Cardiac septum (tissue), 1 donor: ENCODE results near the gene TM9SF4. TPM values are rescaled to one million over a fixed set of nuclear protein-coding genes. Genes with fewer than 3 reads are reported as not detected.

Source experiments
- DNase-seq: peaks from one replicate; pipeline ENCODE4 v3.0.0-alpha.2; 2020; ENCODE audit warnings: low spot score
- intact Hi-C: fragments of 100-400 bp; cut with DNase I; formaldehyde crosslinking; loops from one replicate; pipeline ENCODE4 v1.14.0; 2022
- long read RNA-seq: library from polyadenylated mRNA; unstranded; transcript quantifications from one replicate; pipeline ENCODE4 v2.0.0, GENCODE V29; 2021
- total RNA-seq: library from RNA; stranded (reverse); fragmentation: NEBNext Ultra II Directional; extraction: Animal tissue kit (Norgen Biotek cat#: 25700); gene quantifications from one replicate; pipeline ENCODE4 v1.2.1, GENCODE V29; 2021
- donor health status: DM: no; HTN: no; CAD: no.

The TM9SF4 gene, protein sequence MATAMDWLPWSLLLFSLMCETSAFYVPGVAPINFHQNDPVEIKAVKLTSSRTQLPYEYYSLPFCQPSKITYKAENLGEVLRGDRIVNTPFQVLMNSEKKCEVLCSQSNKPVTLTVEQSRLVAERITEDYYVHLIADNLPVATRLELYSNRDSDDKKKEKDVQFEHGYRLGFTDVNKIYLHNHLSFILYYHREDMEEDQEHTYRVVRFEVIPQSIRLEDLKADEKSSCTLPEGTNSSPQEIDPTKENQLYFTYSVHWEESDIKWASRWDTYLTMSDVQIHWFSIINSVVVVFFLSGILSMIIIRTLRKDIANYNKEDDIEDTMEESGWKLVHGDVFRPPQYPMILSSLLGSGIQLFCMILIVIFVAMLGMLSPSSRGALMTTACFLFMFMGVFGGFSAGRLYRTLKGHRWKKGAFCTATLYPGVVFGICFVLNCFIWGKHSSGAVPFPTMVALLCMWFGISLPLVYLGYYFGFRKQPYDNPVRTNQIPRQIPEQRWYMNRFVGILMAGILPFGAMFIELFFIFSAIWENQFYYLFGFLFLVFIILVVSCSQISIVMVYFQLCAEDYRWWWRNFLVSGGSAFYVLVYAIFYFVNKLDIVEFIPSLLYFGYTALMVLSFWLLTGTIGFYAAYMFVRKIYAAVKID
- 31.6 TPM for total RNA-seq
- long read RNA-seq, transcript TM9SF4-202 (18 exons, 3,978 nt): major isoform, 21 of 59 reads
- long read RNA-seq, partial matches to known transcripts: 15 of 59 reads
- long read RNA-seq, other reads (novel, unspliced or antisense): 23 of 59 reads

DNA sequence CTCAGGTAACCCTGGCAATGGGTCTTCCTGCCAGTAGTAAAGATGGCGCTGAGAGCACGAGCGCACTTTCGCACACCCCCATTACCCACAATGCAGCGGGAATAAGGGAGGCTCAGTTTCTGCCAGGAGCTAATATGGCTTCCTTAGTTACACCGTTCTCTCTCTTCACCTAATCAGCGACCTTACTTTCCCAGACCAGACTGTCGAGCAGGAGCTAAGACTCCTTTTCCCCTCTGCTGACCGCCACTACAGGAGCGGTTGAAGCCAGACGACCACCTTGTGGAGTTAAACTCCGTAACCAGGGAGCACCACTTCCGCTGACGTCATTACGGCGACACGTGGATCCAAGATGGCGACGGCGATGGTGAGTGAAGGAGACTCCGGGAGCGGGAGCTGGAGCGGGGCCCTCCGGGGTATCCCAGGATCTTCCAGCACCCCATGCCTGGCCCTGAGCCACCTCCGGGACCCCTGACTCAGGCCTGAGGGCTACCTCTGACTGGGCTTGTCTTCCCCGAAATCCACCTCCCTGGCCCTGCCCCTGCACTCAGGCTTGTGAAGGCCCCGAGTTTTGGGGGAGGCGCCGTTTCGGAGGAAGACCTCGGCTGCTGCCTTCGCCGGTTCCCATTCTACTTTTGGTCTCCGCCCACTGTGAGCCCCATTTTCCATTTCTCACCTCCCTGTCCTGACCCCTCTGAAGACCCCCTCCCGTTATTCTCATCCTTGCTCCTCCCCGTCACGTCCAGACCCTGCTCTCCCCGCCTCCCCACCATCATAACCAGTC, at the start of gene TM9SF4:
TM9SF4 (plus strand) TSS at position 323 of the 781 bp plus-strand sequence; CDS start at position 350, 27 bp downstream.
- DNase-seq: peak; percentile 93
- intact Hi-C loops: loop anchor here (2.0 kb wide), 2 partner anchors 99 to 249 kb away; partner anchors contain the start of gene ASXL1

- DNase-seq: peak; percentile 92
- intact Hi-C loops: no loop called here
Measured at GRCh38 chr20:32062776-32063170, 46.7 kb upstream of the TM9SF4 start.

GRCh38 chr20:32063695-32064094, 45.8 kb upstream of the TM9SF4 start:
- intact Hi-C loops: no loop called here
- no peak for DNase-seq

- no peak for DNase-seq
- intact Hi-C loops: no loop called here
Measured at GRCh38 chr20:32064667-32065066, 44.8 kb upstream of the TM9SF4 start.

- DNase-seq: no peak
- intact Hi-C loops: no loop called here
Measured at GRCh38 chr20:32067234-32067821, 42.2 kb upstream of the TM9SF4 start.

- no peak for DNase-seq
- intact Hi-C loops: no loop called here
Measured at GRCh38 chr20:32068174-32068573, 41.3 kb upstream of the TM9SF4 start.

DNA sequence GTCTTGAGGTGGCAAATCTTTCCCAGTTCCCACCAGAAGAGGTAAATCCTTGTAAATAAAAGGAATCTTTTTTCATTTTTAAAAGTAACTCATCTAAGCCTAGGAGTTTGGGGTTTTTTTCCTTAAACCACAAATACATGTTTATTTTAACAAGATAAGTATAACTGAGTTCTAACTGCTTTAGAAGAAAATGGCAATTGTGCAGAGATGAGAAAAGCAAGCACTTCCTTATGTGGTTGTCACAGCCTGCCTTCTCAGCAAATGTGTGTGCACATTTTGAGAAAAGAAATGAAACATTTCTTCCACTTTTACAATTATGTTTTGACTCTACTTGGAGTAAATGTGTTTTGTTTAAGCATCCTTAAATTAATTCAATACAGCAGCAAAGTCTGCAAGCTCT, 39.8 kb upstream of the TM9SF4 start:
- no peak for DNase-seq
- intact Hi-C loops: no loop called here

DNA sequence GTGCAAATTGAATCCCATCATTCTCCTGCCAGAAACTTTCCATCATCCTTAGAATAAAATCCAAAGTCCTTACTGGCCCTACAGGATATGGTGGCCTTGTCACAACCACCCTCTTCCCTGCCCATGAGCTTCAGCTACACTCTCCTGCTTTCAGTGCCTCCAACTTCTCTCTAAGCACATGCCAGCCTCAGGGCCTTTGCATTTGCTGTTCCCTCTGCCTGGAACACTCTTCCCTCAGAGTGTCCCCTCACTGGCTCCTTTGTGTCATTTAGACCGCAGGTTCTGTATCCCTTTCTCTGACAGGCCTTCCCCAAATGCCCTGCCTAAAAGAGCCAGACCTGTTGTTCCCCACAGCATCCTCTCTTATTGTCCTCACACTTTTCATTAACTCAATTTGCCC, 39.2 kb upstream of the TM9SF4 start:
- no peak for DNase-seq
- intact Hi-C loops: no loop called here

GRCh38 chr20:32070690-32071213, 38.8 kb upstream of the TM9SF4 start:
- no peak for DNase-seq

DNA sequence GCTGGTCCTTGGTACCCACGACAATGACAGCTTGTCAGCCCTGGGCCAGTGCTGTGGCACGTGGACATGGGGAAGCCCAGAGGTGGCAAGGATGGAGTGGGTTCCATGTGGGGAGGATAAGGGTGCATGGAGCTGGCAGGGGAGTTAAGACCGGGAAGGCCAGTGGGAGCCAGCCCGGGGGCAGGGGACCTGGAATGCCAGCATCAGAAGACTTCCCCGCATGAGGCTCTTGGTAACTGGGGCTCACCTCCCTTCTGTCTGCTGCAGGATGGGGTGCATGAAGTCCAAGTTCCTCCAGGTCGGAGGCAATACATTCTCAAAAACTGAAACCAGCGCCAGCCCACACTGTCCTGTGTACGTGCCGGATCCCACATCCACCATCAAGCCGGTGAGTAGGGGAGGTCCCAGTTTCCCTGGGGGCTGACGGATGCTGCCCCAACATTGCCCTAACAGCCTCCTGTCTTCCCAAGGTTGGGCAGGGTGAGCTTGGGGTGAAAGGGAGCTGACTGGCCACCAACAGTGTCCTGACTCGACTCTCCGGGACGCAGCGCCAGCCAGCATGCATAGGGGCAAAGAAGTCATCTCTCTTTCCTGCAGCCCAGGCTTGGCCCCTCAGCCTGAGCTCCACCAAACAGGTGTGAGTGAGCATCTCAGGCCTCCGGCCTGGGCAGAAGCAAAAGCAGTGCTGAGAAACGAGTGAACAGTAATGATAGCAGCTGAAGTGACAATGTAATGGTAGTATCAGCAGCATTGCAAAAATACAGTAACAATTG, 37.9 kb upstream of the TM9SF4 start:
- intact Hi-C loops: no loop called here
- no peak for DNase-seq

More at GRCh38 chr20:32070690-32071213, 38.8 kb upstream of the TM9SF4 start:
- intact Hi-C loops: no loop called here

DNA sequence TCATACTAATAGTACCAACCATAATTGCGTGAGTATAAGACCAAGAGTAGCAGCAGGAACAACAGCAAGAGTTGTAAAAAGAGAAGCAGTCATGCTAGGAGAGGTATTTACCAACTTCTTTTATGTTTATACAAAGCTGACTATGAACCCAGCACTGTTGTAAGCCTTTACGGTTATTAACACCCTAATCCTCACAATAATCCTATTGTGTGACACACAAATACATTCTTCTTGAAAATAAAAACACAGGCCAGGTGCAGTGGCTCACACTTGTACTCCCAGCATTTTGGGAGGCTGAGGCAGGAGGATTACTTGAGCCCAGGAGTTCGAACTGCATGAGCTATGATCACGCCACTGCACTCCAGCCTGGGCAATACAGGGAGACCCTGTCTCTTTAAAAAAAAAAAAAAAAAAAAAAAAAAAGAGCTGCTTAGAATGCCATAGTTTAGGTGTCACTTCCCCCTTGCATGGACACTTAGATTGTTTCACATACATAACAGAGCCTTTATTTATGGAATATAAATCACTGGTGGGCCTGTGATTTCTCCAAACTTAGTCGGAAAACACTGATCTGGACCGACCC, 37.3 kb upstream of the TM9SF4 start:
- intact Hi-C loops: no loop called here
- DNase-seq: no peak

DNA sequence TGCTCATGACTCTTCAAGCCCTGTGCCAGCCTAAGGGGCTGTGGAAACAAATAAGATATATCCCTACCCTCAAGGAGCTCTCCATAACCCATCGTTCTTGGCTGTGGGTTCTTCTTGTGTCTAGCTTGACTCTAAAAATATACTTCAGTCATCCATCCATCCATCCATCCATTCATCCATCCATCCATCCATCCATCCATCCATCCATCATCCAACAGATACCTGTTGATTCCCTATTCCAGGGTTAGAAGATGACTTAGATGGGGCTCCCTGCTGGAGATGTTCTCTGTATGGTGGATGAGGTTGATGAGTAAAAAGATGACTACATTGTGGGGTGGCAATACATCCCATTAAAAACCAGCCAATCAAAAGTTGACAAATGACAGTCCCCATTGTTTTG, 34.0 kb upstream of the TM9SF4 start:
- intact Hi-C loops: no loop called here
- DNase-seq: no peak

DNA sequence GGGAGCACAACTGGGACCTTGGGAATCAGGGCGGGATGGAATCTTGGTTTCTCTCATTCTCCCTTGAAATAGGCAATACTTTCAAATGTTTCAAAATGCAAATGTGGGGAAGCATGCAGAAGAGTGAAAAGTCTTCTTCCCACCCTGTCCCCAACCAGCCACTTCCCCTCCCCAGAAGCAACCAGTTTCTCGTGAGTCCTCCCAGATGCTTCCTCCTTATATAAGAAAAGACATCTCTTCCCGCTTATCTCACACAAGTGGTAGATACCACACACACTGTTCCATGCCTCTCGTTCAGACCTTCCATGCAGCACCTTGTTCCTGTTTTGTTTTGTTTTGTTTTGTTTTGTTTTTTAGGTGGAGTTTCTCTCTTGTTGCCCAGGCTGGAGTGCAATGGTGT, 32.3 kb upstream of the TM9SF4 start:
- no peak for DNase-seq
- intact Hi-C loops: no loop called here

DNA sequence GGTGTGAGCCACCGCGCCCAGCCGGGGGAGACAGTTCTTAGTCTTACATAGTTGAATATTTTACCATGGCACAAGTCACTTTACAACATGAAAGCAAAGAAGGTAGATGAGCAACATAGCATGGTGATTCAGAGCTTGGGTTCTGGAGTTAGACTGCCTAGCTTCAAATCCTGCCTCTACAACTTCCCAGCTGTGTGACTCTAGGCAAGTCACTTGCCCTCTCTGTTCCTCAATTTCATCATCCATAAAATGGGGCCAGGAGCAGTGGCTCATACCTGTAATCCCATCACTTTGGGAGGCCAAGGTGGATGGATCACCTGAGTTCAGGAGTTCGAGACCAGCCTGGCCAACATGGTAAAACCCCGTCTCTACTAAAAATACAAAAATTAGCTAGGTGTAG, 31.2 kb upstream of the TM9SF4 start:
- no peak for DNase-seq
- intact Hi-C loops: no loop called here

GRCh38 chr20:32078791-32079190, 30.7 kb upstream of the TM9SF4 start:
- no peak for DNase-seq
- intact Hi-C loops: no loop called here

GRCh38 chr20:32079655-32080109, 29.8 kb upstream of the TM9SF4 start:
- DNase-seq: no peak
- intact Hi-C loops: no loop called here

DNA sequence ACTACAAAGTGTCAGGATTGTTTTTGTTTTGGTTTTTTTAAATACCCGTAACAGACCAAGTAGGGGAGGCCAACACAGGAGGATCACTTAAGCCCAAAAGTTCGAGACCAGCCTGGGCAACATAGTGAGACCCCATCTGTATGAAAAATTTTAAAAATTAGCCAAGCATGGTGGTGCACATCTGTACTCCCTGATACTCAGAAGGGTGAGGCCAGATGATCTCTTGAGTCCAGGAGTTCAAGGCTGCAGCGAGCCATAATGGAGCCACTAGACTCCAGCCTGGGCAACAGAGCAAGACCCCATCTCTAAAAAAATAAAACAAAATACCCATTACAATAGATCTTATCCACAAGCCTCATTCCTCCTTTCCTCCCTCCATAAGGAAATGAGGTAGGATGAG, 28.7 kb upstream of the TM9SF4 start:
- intact Hi-C loops: no loop called here

DNA sequence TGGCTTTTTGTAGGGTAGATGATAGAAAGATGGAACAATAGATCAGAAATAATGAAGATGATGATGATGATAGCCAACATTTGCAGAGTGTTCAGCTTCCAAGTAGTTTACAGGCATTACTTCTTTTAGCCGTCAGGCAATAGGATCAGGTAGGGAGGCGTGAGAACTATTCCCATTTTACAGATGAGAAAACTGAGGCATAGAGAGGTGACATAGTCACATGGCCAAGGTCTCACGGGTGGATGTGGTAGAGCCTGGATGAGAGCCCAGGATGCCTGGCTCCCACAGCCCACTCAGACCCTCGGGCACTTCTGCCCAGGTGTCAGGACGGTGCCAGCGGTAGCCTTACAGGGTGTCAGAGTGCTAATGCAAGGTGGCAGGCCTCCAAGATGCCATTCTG, 26.0 kb upstream of the TM9SF4 start:
- DNase-seq: no peak
- intact Hi-C loops: no loop called here

More for the DNA sequence above, 28.7 kb upstream of the TM9SF4 start:
- no peak for DNase-seq
